HG03342 (cell line): Measurements from ENCODE around the gene TNNI3K.
A peak's percentile ranks its signal among the peaks of the same experiment; 100 is the strongest.

Experiments used
- ATAC-seq: cut with Tn5 transposase; IDR thresholded peaks from one replicate; pipeline ENCODE4 v1.9.1; 2021; ENCODE audit warnings: mild to moderate bottlenecking, moderate library complexity; ENCODE audit not compliant: unreplicated experiment

The TNNI3K gene

GRCh38 chr1:74375376-74375775 is 140.2 kb downstream of the TNNI3K start:
- no peak for ATAC-seq

- ATAC-seq = no peak
Measured at GRCh38 chr1:74380252-74380651, 145.1 kb downstream of the TNNI3K start.

- no peak for ATAC-seq
Measured at GRCh38 chr1:74388855-74389254, 153.7 kb downstream of the TNNI3K start.

- no peak for ATAC-seq
Measured at GRCh38 chr1:74392186-74392585, 157.0 kb downstream of the TNNI3K start.

GRCh38 chr1:74392840-74393239 is 157.7 kb downstream of the TNNI3K start:
- no peak for ATAC-seq

- no peak for ATAC-seq
Measured at GRCh38 chr1:74395571-74395970, 160.4 kb downstream of the TNNI3K start.

- ATAC-seq = no peak
Measured at GRCh38 chr1:74396462-74396861, 161.3 kb downstream of the TNNI3K start.

- ATAC-seq = peak; percentile 41
Measured at GRCh38 chr1:74396933-74397332, 161.7 kb downstream of the TNNI3K start.

GRCh38 chr1:74399249-74399648 is 164.1 kb downstream of the TNNI3K start:
- ATAC-seq = peak; percentile 87

- no peak for ATAC-seq
Measured at GRCh38 chr1:74402873-74403272, 167.7 kb downstream of the TNNI3K start.

- no peak for ATAC-seq
Measured at GRCh38 chr1:74403606-74404005, 168.4 kb downstream of the TNNI3K start.

GRCh38 chr1:74406759-74407158 is 171.6 kb downstream of the TNNI3K start:
- ATAC-seq = no peak

GRCh38 chr1:74407902-74408301 is 172.7 kb downstream of the TNNI3K start:
- no peak for ATAC-seq

- no peak for ATAC-seq
Measured at GRCh38 chr1:74412244-74412643, 177.1 kb downstream of the TNNI3K start.

GRCh38 chr1:74415935-74416334 is 180.7 kb downstream of the TNNI3K start:
- ATAC-seq = no peak

GRCh38 chr1:74419611-74420010 is 184.4 kb downstream of the TNNI3K start:
- ATAC-seq = no peak

- no peak for ATAC-seq
Measured at GRCh38 chr1:74420467-74420866, 185.3 kb downstream of the TNNI3K start.

GRCh38 chr1:74422421-74423292 is 187.5 kb downstream of the TNNI3K start:
- ATAC-seq = no peak

- no peak for ATAC-seq
Measured at GRCh38 chr1:74423471-74423870, 188.3 kb downstream of the TNNI3K start.

- no peak for ATAC-seq
Measured at GRCh38 chr1:74425676-74426075, 190.5 kb downstream of the TNNI3K start.

- ATAC-seq = no peak
Measured at GRCh38 chr1:74426208-74426937, 191.2 kb downstream of the TNNI3K start.

- no peak for ATAC-seq
Measured at GRCh38 chr1:74427681-74428080, 192.5 kb downstream of the TNNI3K start.
